Lower leg skin (tissue), 4 donors: ENCODE data around the gene MMP2. TPM values are rescaled to one million over a fixed set of nuclear protein-coding genes. Genes with fewer than 3 reads are reported as not detected.
A peak's percentile ranks its signal among the peaks of the same experiment; 100 is the strongest.

Experiments used
- DNase-seq, 2 donors: peaks; one replicate each; pipeline ENCODE4 v3.0.0-alpha.2; 2019; ENCODE audit warnings: low spot score in 2 of 2
- H3K4me3 ChIP-seq: fragments of 200-600 bp; sonication (generic); 2 replicates; pipeline ENCODE4 v1.5.1; 2017; ENCODE audit warnings: mild to moderate bottlenecking, low read depth; ENCODE audit not compliant: poor library complexity, severe bottlenecking
- POLR2A ChIP-seq, 2 donors: fragments of 450-650 bp; IDR thresholded peaks; one replicate each; pipeline ENCODE4 v1.6.1; 2016 to 2017; ENCODE audit warnings: antibody characterized with exemption in 2 of 2, mild to moderate bottlenecking in 1 of 2, moderate library complexity in 1 of 2
- WGBS, 2 donors: methylation state at CpG; one replicate each; pipeline ENCODE4 v1.1.5; 2018; 5-methylcytosine and 5-hydroxymethylcytosine counted together
- intact Hi-C: fragments of 100-400 bp; cut with DNase I; formaldehyde crosslinking; loops from one replicate; pipeline ENCODE4 v1.15.0; 2023; ENCODE audit warnings: low total_unique reads
- total RNA-seq, 4 donors: library from RNA; depleted of rRNA; stranded (reverse); fragments of >200 nt; gene quantifications; one replicate each; pipeline ENCODE4 v1.1.0, GENCODE V29; 2016
- TF ChIP-seq, protein P1 (sequence below), 3 donors: fragments of 450-650 bp; IDR thresholded peaks; one replicate each; pipeline ENCODE4 v1.5.1; 2016; ENCODE audit warnings: antibody characterized with exemption in 3 of 3, mild to moderate bottlenecking in 3 of 3, moderate library complexity in 2 of 3

The MMP2 gene
- total RNA-seq, 4 donors from 2014 or later, result 152 to 516 (median 223) TPM

DNA sequence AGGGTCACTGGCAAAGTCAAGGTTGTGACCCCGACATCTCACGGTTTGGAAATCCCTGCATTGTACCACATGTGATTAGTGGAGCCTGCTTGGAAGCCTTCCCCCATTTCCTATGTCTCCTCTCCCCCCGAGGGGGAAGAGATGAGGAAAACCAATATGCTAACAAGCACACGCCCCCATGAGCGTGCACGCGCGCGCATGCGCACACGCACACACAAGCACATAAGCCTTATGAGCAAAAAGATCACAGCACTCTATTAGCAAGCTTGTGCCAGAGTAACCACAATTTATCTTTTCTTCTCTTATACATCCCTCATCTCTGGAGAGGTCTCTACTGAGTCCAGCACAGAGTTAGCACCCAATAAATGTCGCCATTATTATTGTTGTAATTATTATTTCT, 31.8 kb upstream of the MMP2 start:
- 95 to 97% methylated on average over 12 of the region's 12 CpGs for WGBS, 2 donors
- intact Hi-C loops, result no loop called here
- no peak for DNase-seq
- no peak overlapping the region for H3K4me3 ChIP-seq
- TF ChIP-seq, protein P1, sequence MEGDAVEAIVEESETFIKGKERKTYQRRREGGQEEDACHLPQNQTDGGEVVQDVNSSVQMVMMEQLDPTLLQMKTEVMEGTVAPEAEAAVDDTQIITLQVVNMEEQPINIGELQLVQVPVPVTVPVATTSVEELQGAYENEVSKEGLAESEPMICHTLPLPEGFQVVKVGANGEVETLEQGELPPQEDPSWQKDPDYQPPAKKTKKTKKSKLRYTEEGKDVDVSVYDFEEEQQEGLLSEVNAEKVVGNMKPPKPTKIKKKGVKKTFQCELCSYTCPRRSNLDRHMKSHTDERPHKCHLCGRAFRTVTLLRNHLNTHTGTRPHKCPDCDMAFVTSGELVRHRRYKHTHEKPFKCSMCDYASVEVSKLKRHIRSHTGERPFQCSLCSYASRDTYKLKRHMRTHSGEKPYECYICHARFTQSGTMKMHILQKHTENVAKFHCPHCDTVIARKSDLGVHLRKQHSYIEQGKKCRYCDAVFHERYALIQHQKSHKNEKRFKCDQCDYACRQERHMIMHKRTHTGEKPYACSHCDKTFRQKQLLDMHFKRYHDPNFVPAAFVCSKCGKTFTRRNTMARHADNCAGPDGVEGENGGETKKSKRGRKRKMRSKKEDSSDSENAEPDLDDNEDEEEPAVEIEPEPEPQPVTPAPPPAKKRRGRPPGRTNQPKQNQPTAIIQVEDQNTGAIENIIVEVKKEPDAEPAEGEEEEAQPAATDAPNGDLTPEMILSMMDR (IDR thresholded peaks at IDR 0.05), result no peak
- TF ChIP-seq POLR2A (IDR thresholded peaks at IDR 0.05), result no peak

DNA sequence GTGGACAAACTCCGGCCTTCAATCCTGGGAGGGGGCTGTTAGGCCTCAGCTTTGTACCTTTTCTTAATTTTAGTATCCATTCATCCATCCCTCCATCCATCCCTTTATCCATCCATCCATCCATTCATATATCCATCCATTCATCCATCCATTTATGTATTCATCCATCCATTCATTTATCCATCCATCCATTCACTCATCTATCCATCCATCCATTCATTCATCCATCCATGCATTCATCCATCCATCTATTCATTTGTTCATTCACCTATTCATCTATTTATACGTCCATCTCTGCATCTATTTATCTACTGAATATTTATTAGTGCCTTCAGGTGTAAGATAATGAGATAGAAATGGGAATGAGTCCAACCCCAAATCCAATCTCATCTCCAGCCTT, 26.0 kb upstream of the MMP2 start:
- intact Hi-C loops, result no loop called here
- DNase-seq, result no peak
- 78 to 80% methylated on average over 2 of the region's 2 CpGs for WGBS, 2 donors
- TF ChIP-seq, protein P1 (IDR thresholded peaks at IDR 0.05), result no peak
- TF ChIP-seq POLR2A (IDR thresholded peaks at IDR 0.05), result no peak
- no peak overlapping the region for H3K4me3 ChIP-seq

DNA sequence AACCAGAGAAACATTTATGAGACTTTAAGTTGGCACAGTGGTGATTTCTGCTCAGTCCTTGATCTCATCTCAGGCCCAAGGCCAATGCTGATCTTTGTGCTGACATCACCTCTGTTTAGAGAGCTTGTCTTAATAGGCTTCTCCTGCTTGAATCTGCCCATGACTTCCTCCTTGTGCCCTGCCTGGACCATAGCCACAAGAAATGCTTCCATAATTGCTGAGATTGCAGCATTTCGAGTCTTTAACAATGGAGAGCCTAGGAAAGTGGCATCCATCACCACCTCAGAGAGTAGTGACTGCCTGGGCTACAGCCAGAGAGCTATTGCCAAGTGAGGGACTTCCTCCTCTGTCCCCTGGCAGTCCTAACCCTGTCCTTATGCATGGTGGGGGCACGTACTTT, 25.1 kb upstream of the MMP2 start:
- intact Hi-C loops, result no loop called here
- H3K4me3 ChIP-seq, result no peak overlapping the region
- no peak for DNase-seq
- no peak for TF ChIP-seq POLR2A (IDR thresholded peaks at IDR 0.05)
- TF ChIP-seq, protein P1 (IDR thresholded peaks at IDR 0.05), result no peak
- 29 to 33% methylated on average over 2 of the region's 2 CpGs for WGBS, 2 donors

DNA sequence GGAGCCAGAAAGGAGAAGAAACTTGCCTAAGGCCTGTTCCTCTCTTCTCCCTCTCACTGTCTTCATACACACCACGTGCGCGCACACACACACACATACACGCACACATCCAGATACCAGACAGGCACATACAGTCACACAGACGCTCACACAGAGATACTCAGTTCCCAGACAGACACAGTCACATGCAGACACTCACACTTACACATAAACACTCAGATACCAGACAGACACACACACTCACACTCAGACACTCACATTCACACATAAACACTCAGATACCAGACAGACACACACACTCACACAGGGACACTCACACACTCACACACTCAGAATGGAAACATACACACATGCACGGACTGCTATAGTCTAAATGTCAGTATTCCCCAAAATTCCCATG, 24.1 kb upstream of the MMP2 start:
- H3K4me3 ChIP-seq, result no peak overlapping the region
- DNase-seq, result no peak
- intact Hi-C loops, result no loop called here
- TF ChIP-seq, protein P1 (IDR thresholded peaks at IDR 0.05), result no peak
- TF ChIP-seq POLR2A (IDR thresholded peaks at IDR 0.05), result no peak
- 80 to 88% methylated on average over 6 of the region's 6 CpGs for WGBS, 2 donors

DNA sequence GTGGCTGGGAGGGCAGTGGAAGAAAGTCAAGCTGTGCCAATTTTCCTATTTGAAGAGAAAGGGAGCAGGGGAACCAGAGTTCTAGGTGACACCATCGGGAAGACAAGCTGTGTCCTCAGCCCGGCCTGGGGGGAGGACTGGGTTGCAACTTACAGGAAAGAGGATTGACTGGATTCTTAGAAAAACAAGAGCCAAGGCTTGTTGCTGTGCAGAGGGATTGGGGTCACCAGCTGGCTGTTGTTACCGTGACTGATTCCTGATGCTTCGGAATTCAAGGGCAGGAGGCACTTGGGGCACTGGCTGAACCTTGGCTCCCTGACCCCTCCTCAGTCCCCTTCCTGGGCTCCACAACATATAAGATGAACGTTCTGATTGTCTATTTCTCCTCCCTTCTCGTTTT, 16.8 kb upstream of the MMP2 start:
- intact Hi-C loops, result loop anchor here (10.0 kb wide), 1 partner anchor 383 kb away; no protein-coding TSS in a partner anchor
- TF ChIP-seq POLR2A (IDR thresholded peaks at IDR 0.05), result no peak
- TF ChIP-seq, protein P1 (IDR thresholded peaks at IDR 0.05), result no peak
- DNase-seq, result peak in 1 of 2 donors; percentile 21
- WGBS, 2 donors, result 80 to 84% methylated on average over 6 of the region's 6 CpGs
- no peak overlapping the region for H3K4me3 ChIP-seq

DNA sequence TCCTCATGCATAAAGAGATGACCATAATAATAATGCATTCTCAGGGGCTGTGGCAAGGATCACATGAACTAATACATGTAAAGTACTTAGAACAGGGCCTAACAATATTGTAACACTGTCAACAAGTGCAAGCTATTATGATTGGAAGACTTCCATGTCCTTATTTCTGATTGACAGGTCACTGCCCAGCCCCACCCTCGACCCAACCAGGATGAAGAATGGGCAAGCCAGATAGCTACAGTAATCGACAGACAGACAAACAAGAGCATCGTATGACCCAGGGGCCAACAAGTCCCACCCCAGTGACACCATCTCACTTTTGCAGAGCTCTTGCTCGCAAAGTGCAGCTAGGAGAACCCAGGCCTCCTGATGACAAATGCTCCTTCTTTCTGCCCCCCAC, 14.6 kb upstream of the MMP2 start:
- intact Hi-C loops, result loop anchor here (2.0 to 10.0 kb wide), 2 partner anchors 236 to 380 kb away; no protein-coding TSS in a partner anchor
- no peak for TF ChIP-seq POLR2A (IDR thresholded peaks at IDR 0.05)
- TF ChIP-seq, protein P1 (IDR thresholded peaks at IDR 0.05), result no peak
- no peak overlapping the region for H3K4me3 ChIP-seq
- 44 to 58% methylated on average over 4 of the region's 4 CpGs for WGBS, 2 donors
- peak in 1 of 2 donors; percentile 66 for DNase-seq
